Tibial nerve (tissue), 4 donors: ENCODE measurements around the gene PLXNA1.

ENCODE experiments used
- EP300 ChIP-seq, 2 donors: sonication (generic); formaldehyde crosslinking; IDR thresholded peaks; one replicate each; pipeline ENCODE4 v1.6.1; 2017; ENCODE audit warnings: antibody characterized with exemption in 2 of 2, mild to moderate bottlenecking in 1 of 2
- POLR2A ChIP-seq, 2 donors: fragments of 450-650 bp; IDR thresholded peaks; one replicate each; pipeline ENCODE4 v1.6.1; 2017; ENCODE audit warnings: antibody characterized with exemption in 2 of 2, mild to moderate bottlenecking in 2 of 2, moderate library complexity in 2 of 2
- TF ChIP-seq, protein P1 (sequence below), 5 experiments: fragments of 200-600 bp in 3 of 5; fragments of 450-650 bp in 2 of 5; sonication (generic) in 3 of 5; IDR thresholded peaks; one replicate each; pipeline ENCODE4 v1.5.1; 2016 to 2019; ENCODE audit warnings: antibody characterized with exemption in 5 of 5, mild to moderate bottlenecking in 3 of 5, moderate library complexity in 2 of 5

DNA sequence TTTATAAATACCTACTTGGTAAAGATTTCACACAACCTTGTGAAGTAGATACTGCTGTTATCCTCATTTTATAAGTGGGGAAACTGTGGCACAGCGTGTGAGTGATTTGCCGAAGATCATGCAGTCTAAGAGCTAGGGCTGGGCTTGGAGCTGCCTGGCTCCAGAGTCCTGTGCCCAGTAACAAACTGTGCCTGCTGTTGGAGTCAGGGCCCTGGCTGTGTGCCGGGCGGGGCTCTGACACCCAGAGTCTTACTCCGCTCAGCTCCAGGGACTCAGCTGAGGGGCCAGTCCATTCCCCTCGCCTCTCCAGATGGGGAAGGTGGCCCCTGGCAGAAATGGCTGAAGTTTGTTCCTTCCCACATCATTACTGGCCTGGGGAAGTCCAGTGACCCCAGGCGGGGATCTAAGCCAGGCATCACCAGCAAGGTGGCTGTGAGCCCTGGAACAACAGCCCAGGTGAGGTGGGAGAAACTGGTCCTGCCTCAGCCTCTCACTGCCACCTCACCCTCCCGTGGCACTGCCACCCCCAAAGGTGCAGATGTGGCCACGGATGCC lies 17.3 kb upstream of the PLXNA1 start:
- TF ChIP-seq, protein P1, sequence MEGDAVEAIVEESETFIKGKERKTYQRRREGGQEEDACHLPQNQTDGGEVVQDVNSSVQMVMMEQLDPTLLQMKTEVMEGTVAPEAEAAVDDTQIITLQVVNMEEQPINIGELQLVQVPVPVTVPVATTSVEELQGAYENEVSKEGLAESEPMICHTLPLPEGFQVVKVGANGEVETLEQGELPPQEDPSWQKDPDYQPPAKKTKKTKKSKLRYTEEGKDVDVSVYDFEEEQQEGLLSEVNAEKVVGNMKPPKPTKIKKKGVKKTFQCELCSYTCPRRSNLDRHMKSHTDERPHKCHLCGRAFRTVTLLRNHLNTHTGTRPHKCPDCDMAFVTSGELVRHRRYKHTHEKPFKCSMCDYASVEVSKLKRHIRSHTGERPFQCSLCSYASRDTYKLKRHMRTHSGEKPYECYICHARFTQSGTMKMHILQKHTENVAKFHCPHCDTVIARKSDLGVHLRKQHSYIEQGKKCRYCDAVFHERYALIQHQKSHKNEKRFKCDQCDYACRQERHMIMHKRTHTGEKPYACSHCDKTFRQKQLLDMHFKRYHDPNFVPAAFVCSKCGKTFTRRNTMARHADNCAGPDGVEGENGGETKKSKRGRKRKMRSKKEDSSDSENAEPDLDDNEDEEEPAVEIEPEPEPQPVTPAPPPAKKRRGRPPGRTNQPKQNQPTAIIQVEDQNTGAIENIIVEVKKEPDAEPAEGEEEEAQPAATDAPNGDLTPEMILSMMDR (IDR thresholded peaks at IDR 0.05): no peak
- TF ChIP-seq POLR2A (IDR thresholded peaks at IDR 0.05): no peak
- no peak for TF ChIP-seq EP300 (IDR thresholded peaks at IDR 0.05)
